ENCODE measurements around the gene SLC16A7.
"Not testable (repeated sequence)": the region's sequence is repeated elsewhere in the genome, so short reads cannot be mapped to it uniquely, and the experiment has no call there.

DNA sequence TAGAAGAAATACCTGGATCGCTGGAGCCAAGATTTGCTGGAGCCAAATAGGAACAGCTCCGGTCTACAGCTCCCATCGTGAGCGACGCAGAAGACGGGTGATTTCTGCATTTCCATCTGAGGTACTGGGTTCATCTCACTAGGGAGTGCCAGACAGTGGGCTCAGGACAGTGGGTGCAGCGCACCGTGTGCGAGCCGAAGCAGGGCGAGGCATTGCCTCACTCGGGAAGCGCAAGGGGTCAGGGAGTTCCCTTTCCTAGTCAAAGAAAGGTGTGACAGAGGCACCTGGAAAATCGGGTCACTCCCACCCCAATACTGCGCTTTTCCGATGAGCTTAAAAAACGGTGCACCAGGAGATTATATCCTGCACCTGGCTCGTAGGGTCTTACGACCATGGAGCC is 155.3 kb downstream of the SLC16A7 start:
- not testable (repeated sequence) for TF ChIP-seq TARDBP (IDR thresholded peaks at IDR 0.05); HDGF (IDR thresholded peaks at IDR 0.05; ENCODE audit: borderline replicate concordance); L3MBTL2 (conservative IDR thresholded peaks at IDR 0.05); SP1 (IDR thresholded peaks at IDR 0.05); FOXA1 (IDR thresholded peaks at IDR 0.05); FOXK2 (IDR thresholded peaks at IDR 0.05); ELF4 (IDR thresholded peaks at IDR 0.05); ARNT (IDR thresholded peaks at IDR 0.05); BHLHE40 (IDR thresholded peaks at IDR 0.05; ENCODE audit: borderline replicate concordance); NFRKB (IDR thresholded peaks at IDR 0.05)

Data from HEK293T (cell line).